Astrocyte (in vitro differentiated cells and primary cell): ENCODE results near the gene ZNF317. TPM values are rescaled to one million over a fixed set of nuclear protein-coding genes. Genes with fewer than 3 reads are reported as not detected.

Experiments used
- DNase-seq: peaks from one replicate; pipeline ENCODE4 v3.0.0-alpha.2; 2010; ENCODE audit warnings: low read depth
- FAIRE-seq: peaks from 2 replicates; lab custom pipeline; 2011; peaks lifted over from hg19 to GRCh38; lab: Jason Lieb, UNC
- H2AFZ ChIP-seq: 2 replicates; pipeline ENCODE4 v1.6.0; 2012; ENCODE audit warnings: low read depth, low read length, inconsistent platforms
- H3K27ac ChIP-seq: 2 replicates; pipeline ENCODE4 v1.5.1; 2011; ENCODE audit warnings: low read depth, low read length, inconsistent platforms
- H3K27me3 ChIP-seq: 2 replicates; pipeline ENCODE4 v1.6.0; 2011; ENCODE audit warnings: low read length, inconsistent platforms; ENCODE audit not compliant: insufficient read depth
- H3K36me3 ChIP-seq: 2 replicates; pipeline ENCODE4 v1.5.1; 2011; ENCODE audit warnings: low read length, inconsistent platforms; ENCODE audit not compliant: insufficient read depth
- H3K4me1 ChIP-seq: 2 replicates; pipeline ENCODE4 v1.5.1; 2011; ENCODE audit warnings: low read length, inconsistent platforms; ENCODE audit not compliant: insufficient read depth
- H3K4me2 ChIP-seq: 2 replicates; pipeline ENCODE4 v1.6.0; 2012; ENCODE audit warnings: low read length, inconsistent platforms
- H3K4me3 ChIP-seq: 2 replicates; pipeline ENCODE4 v1.5.1; 2011; ENCODE audit warnings: low read depth, mild to moderate bottlenecking, low read length, inconsistent platforms; ENCODE audit not compliant: insufficient read depth
- H3K79me2 ChIP-seq: 2 replicates; pipeline ENCODE4 v1.6.0; 2012; ENCODE audit warnings: mild to moderate bottlenecking, low read length, inconsistent platforms; ENCODE audit not compliant: insufficient read depth
- H3K9ac ChIP-seq: 2 replicates; pipeline ENCODE4 v1.6.0; 2012; ENCODE audit warnings: mild to moderate bottlenecking, low read length, inconsistent platforms
- H3K9me3 ChIP-seq: 2 replicates; pipeline ENCODE4 v1.5.1; 2012; ENCODE audit warnings: low read depth, mild to moderate bottlenecking, low read length, inconsistent platforms; ENCODE audit not compliant: insufficient read depth
- H4K20me1 ChIP-seq: 2 replicates; pipeline ENCODE4 v1.6.0; 2012; ENCODE audit warnings: low read length, inconsistent platforms; ENCODE audit not compliant: insufficient read depth
- H3K27ac Mint-ChIP-seq: one replicate; pipeline ENCODE4 v1.8.0; 2021; ENCODE audit warnings: mild to moderate bottlenecking, mixed read lengths; ENCODE audit not compliant: unreplicated experiment
- H3K27me3 Mint-ChIP-seq: one replicate; pipeline ENCODE4 v1.8.0; 2021; ENCODE audit warnings: low read depth, mixed read lengths; ENCODE audit not compliant: unreplicated experiment
- H3K36me3 Mint-ChIP-seq: one replicate; pipeline ENCODE4 v1.8.0; 2021; ENCODE audit warnings: low read depth, mixed read lengths; ENCODE audit not compliant: unreplicated experiment
- H3K4me1 Mint-ChIP-seq: one replicate; pipeline ENCODE4 v1.8.0; 2021; ENCODE audit warnings: low read depth, mixed read lengths; ENCODE audit not compliant: unreplicated experiment
- H3K4me3 Mint-ChIP-seq: one replicate; pipeline ENCODE4 v1.8.0; 2021; ENCODE audit warnings: mild to moderate bottlenecking, moderate library complexity, mixed read lengths; ENCODE audit not compliant: unreplicated experiment
- H3K9me3 Mint-ChIP-seq: one replicate; pipeline ENCODE4 v1.8.0; 2021; ENCODE audit warnings: mild to moderate bottlenecking, mixed read lengths; ENCODE audit not compliant: unreplicated experiment
- EZH2 ChIP-seq: IDR thresholded peaks from 2 replicates; pipeline ENCODE4 v1.6.1; 2012; ENCODE audit warnings: mild to moderate bottlenecking, low read length, inconsistent platforms; ENCODE audit not compliant: insufficient read depth
- total RNA-seq: library from RNA; stranded (reverse); gene quantifications from 2 replicates; pipeline ENCODE4 v1.2.1, GENCODE V29; 2021
- TF ChIP-seq, protein P1 (sequence below): IDR thresholded peaks from 2 replicates; pipeline ENCODE4 v1.5.1; 2011; ENCODE audit warnings: low read depth, mild to moderate bottlenecking, inconsistent platforms, low read length, moderate library complexity; ENCODE audit not compliant: insufficient read depth

ZNF317 gene
- total RNA-seq, 1 donor from 2014 or later: 32.9 TPM

- Histone ChIP-seq H3K9ac (no peak within 1 kb of the TSS), H2AFZ (no peak within 1 kb of the TSS), H4K20me1 (no peaks in the 10 kb centered on the region), H3K9me3 (no peaks in the 10 kb centered on the region), H3K4me1 (no peaks in the 10 kb centered on the region), H3K79me2 (no peaks in the 10 kb centered on the region), H3K27me3 (no peaks in the 10 kb centered on the region), H3K36me3 (no peaks in the 10 kb centered on the region), H3K4me2 (no peak within 1 kb of the TSS), H3K4me3 (no peak within 1 kb of the TSS), H3K27ac (no peak within 1 kb of the TSS)
- H3K9me3 Mint-ChIP-seq: peaks cover 2% of the 10 kb centered on the region
- no peak for TF ChIP-seq EZH2
- TF ChIP-seq, protein P1, sequence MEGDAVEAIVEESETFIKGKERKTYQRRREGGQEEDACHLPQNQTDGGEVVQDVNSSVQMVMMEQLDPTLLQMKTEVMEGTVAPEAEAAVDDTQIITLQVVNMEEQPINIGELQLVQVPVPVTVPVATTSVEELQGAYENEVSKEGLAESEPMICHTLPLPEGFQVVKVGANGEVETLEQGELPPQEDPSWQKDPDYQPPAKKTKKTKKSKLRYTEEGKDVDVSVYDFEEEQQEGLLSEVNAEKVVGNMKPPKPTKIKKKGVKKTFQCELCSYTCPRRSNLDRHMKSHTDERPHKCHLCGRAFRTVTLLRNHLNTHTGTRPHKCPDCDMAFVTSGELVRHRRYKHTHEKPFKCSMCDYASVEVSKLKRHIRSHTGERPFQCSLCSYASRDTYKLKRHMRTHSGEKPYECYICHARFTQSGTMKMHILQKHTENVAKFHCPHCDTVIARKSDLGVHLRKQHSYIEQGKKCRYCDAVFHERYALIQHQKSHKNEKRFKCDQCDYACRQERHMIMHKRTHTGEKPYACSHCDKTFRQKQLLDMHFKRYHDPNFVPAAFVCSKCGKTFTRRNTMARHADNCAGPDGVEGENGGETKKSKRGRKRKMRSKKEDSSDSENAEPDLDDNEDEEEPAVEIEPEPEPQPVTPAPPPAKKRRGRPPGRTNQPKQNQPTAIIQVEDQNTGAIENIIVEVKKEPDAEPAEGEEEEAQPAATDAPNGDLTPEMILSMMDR: no peak
- H3K4me3 Mint-ChIP-seq: no peak within 1 kb of the TSS
- no peaks in the 10 kb centered on the region for H3K27me3 Mint-ChIP-seq
- DNase-seq: no peak
- H3K36me3 Mint-ChIP-seq: no peaks in the 10 kb centered on the region
- no peak for FAIRE-seq
- H3K27ac Mint-ChIP-seq: no peak within 1 kb of the TSS
- H3K4me1 Mint-ChIP-seq: no peaks in the 10 kb centered on the region
Observed at GRCh38 chr19:9126900-9127405, 13.2 kb upstream of the ZNF317 start, which contains the start of gene OR7G3. Gene OR7G3 (minus strand): TSS chr19:9126950. CDS start chr19:9126950, 0 bp downstream.

DNA sequence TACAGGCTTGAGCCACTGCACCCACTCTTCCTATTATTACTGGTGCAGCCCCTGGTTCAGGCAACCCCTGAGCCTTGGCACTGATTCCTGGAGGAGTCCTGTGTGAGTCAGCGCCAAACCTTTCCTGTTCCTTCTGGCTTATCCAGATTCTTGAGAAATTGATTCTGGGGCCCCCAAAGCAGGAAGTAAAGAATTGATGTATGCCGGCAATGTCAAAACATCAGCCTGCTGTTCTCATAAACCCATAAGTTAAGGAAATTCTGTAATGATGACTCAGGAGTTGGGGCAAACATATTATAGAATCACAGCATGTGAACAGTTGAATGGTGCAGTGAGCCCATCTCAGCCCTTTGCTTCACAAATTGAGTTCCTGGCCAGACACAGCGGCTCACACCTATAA is 12.0 kb upstream of the ZNF317 start:
- Histone ChIP-seq H3K27me3 (no peaks in the 10 kb centered on the region), H3K9me3 (no peaks in the 10 kb centered on the region), H3K4me2 (no peak overlapping the region), H3K79me2 (no peaks in the 10 kb centered on the region), H3K9ac (no peak overlapping the region), H3K4me1 (no peaks in the 10 kb centered on the region), H3K4me3 (no peak overlapping the region), H4K20me1 (no peaks in the 10 kb centered on the region), H3K36me3 (no peaks in the 10 kb centered on the region), H3K27ac (no peak overlapping the region), H2AFZ (no peak overlapping the region)
- TF ChIP-seq EZH2: no peak
- TF ChIP-seq, protein P1: no peak
- no peak for DNase-seq
- H3K36me3 Mint-ChIP-seq: no peaks in the 10 kb centered on the region
- FAIRE-seq: no peak
- H3K27ac Mint-ChIP-seq: no peak overlapping the region
- no peaks in the 10 kb centered on the region for H3K4me1 Mint-ChIP-seq
- H3K9me3 Mint-ChIP-seq: peaks cover 6% of the 10 kb centered on the region
- no peaks in the 10 kb centered on the region for H3K27me3 Mint-ChIP-seq
- no peak overlapping the region for H3K4me3 Mint-ChIP-seq

DNA sequence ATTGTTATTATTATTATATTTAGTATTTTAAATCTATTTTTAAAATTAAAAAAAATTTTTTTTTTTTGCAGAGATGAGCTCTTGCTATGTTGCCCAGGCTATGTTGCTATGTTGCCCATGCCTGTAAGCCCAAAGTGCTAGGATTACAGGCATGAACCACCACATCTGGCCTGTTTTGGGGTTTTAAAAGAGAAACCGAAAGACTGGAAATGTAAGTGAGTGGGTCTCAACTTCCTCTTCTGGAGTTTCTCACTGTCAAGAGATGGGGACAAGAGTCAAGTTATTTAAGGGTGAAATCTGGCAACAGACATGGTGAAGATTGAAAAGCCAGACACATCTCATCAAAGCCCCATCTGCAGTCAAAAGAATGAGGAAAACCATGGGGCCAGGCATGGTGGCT is 9.2 kb upstream of the ZNF317 start:
- Histone ChIP-seq H3K4me1 (no peaks in the 10 kb centered on the region), H3K79me2 (no peaks in the 10 kb centered on the region), H3K27me3 (no peaks in the 10 kb centered on the region), H3K4me3 (no peak overlapping the region), H3K9ac (no peak overlapping the region), H3K4me2 (no peak overlapping the region), H3K9me3 (no peaks in the 10 kb centered on the region), H2AFZ (no peak overlapping the region), H3K27ac (no peak overlapping the region), H4K20me1 (no peaks in the 10 kb centered on the region), H3K36me3 (no peaks in the 10 kb centered on the region)
- H3K4me3 Mint-ChIP-seq: no peak overlapping the region
- H3K9me3 Mint-ChIP-seq: peaks cover 6% of the 10 kb centered on the region
- no peaks in the 10 kb centered on the region for H3K36me3 Mint-ChIP-seq
- no peak overlapping the region for H3K27ac Mint-ChIP-seq
- TF ChIP-seq EZH2: no peak
- TF ChIP-seq, protein P1: no peak
- no peak for DNase-seq
- H3K27me3 Mint-ChIP-seq: no peaks in the 10 kb centered on the region
- no peaks in the 10 kb centered on the region for H3K4me1 Mint-ChIP-seq
- no peak for FAIRE-seq
